GM12874 (cell line): ENCODE data around the gene ADCY2.

Experiments used
- CTCF ChIP-seq: IDR thresholded peaks from 2 replicates; pipeline ENCODE4 v1.5.1; 2011; ENCODE audit warnings: low read depth, mild to moderate bottlenecking, control low read depth, low read length, moderate library complexity; ENCODE audit not compliant: insufficient read depth

ADCY2 gene

GRCh38 chr5:7742241-7742656 is 346.3 kb downstream of the ADCY2 start:
- no peak for TF ChIP-seq CTCF

- TF ChIP-seq CTCF = peak; percentile 75
These were observed 350.1 kb downstream of the ADCY2 start for GRCh38 chr5:7745882-7746610.

- no peak for TF ChIP-seq CTCF
These were observed 351.8 kb downstream of the ADCY2 start for GRCh38 chr5:7747728-7748127.

GRCh38 chr5:7749626-7750025 is 353.7 kb downstream of the ADCY2 start:
- TF ChIP-seq CTCF = no peak

- no peak for TF ChIP-seq CTCF
These were observed 355.9 kb downstream of the ADCY2 start for GRCh38 chr5:7751874-7752273.

GRCh38 chr5:7753181-7753580 is 357.2 kb downstream of the ADCY2 start:
- no peak for TF ChIP-seq CTCF

GRCh38 chr5:7753596-7753995 is 357.7 kb downstream of the ADCY2 start:
- no peak for TF ChIP-seq CTCF
